Osteoblast (primary cell): Measurements from ENCODE around the gene SOX5. TPM values are rescaled to one million over a fixed set of nuclear protein-coding genes. Genes with fewer than 3 reads are reported as not detected.

ENCODE experiments used
- DNase-seq: peaks from one replicate; pipeline ENCODE4 v3.0.0; 2011; ENCODE audit warnings: low spot score, mixed read lengths; ENCODE audit not compliant: insufficient read length; ENCODE audit errors: missing footprints
- H2AFZ ChIP-seq: 2 replicates; pipeline ENCODE4 v1.6.0; 2011; ENCODE audit warnings: mild to moderate bottlenecking, low read length
- H3K27ac ChIP-seq: 2 replicates; pipeline ENCODE4 v1.5.1; 2011; ENCODE audit warnings: mild to moderate bottlenecking, low read depth, low read length, moderate library complexity
- H3K27me3 ChIP-seq: 2 replicates; pipeline ENCODE4 v1.6.0; 2012; ENCODE audit warnings: mild to moderate bottlenecking, control low read depth, inconsistent platforms, low read length, moderate library complexity; ENCODE audit not compliant: insufficient read depth
- H3K36me3 ChIP-seq: 2 replicates; pipeline ENCODE4 v1.5.1; 2011; ENCODE audit warnings: mild to moderate bottlenecking, low read length, control low read depth, moderate library complexity; ENCODE audit not compliant: insufficient read depth
- H3K4me1 ChIP-seq: 2 replicates; pipeline ENCODE4 v1.5.1; 2011; ENCODE audit warnings: mild to moderate bottlenecking, low read length, control low read depth, moderate library complexity; ENCODE audit not compliant: insufficient read depth
- H3K4me2 ChIP-seq: 2 replicates; pipeline ENCODE4 v1.6.0; 2011; ENCODE audit warnings: mild to moderate bottlenecking, low read length; ENCODE audit not compliant: insufficient read depth
- H3K4me3 ChIP-seq: fragments of 200-600 bp; sonication (generic); 3 replicates; pipeline ENCODE4 v1.5.1; 2012; ENCODE audit warnings: mild to moderate bottlenecking, low read length, inconsistent platforms; ENCODE audit not compliant: insufficient read depth
- H3K79me2 ChIP-seq: 2 replicates; pipeline ENCODE4 v1.6.0; 2012; ENCODE audit warnings: mild to moderate bottlenecking, low read length, control low read depth, inconsistent platforms; ENCODE audit not compliant: insufficient read depth
- H3K9me3 ChIP-seq: 2 replicates; pipeline ENCODE4 v1.5.1; 2011; ENCODE audit warnings: low read depth, low read length, control low read depth
- H4K20me1 ChIP-seq: 2 replicates; pipeline ENCODE4 v1.6.0; 2012; ENCODE audit warnings: mild to moderate bottlenecking, low read length, control low read depth; ENCODE audit not compliant: insufficient read depth
- total RNA-seq: library from RNA; depleted of rRNA; stranded (reverse); fragments of >200 nt; gene quantifications from 2 replicates; pipeline ENCODE4 v1.2.3, GENCODE V29; 2012
- TF ChIP-seq, protein P1 (sequence below): IDR thresholded peaks from 2 replicates; pipeline ENCODE4 v1.5.1; 2011; ENCODE audit warnings: mild to moderate bottlenecking, low read depth, low read length, moderate library complexity; ENCODE audit errors: extremely low read depth

SOX5 gene
- total RNA-seq, 1 donor: 5.1 TPM

- no peak overlapping the region for H3K4me2 ChIP-seq
- H3K36me3 ChIP-seq: no peaks in the 10 kb centered on the region
- no peak overlapping the region for H2AFZ ChIP-seq
- DNase-seq: no peak
- TF ChIP-seq, protein P1, sequence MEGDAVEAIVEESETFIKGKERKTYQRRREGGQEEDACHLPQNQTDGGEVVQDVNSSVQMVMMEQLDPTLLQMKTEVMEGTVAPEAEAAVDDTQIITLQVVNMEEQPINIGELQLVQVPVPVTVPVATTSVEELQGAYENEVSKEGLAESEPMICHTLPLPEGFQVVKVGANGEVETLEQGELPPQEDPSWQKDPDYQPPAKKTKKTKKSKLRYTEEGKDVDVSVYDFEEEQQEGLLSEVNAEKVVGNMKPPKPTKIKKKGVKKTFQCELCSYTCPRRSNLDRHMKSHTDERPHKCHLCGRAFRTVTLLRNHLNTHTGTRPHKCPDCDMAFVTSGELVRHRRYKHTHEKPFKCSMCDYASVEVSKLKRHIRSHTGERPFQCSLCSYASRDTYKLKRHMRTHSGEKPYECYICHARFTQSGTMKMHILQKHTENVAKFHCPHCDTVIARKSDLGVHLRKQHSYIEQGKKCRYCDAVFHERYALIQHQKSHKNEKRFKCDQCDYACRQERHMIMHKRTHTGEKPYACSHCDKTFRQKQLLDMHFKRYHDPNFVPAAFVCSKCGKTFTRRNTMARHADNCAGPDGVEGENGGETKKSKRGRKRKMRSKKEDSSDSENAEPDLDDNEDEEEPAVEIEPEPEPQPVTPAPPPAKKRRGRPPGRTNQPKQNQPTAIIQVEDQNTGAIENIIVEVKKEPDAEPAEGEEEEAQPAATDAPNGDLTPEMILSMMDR: no peak
- H4K20me1 ChIP-seq: no peaks in the 10 kb centered on the region
- H3K9me3 ChIP-seq: no peaks in the 10 kb centered on the region
- no peak overlapping the region for H3K4me3 ChIP-seq
- no peaks in the 10 kb centered on the region for H3K4me1 ChIP-seq
- H3K27me3 ChIP-seq: no peaks in the 10 kb centered on the region
- H3K27ac ChIP-seq: no peak overlapping the region
- H3K79me2 ChIP-seq: no peaks in the 10 kb centered on the region
Observed at GRCh38 chr12:23543767-23544166, 405.7 kb downstream of the SOX5 start.

- no peak for DNase-seq
- TF ChIP-seq, protein P1: no peak
- Histone ChIP-seq H2AFZ (no peak overlapping the region), H3K9me3 (no peaks in the 10 kb centered on the region), H3K79me2 (no peaks in the 10 kb centered on the region), H3K4me1 (no peaks in the 10 kb centered on the region), H3K27me3 (no peaks in the 10 kb centered on the region), H3K27ac (no peak overlapping the region), H3K4me2 (no peak overlapping the region), H3K36me3 (no peaks in the 10 kb centered on the region), H3K4me3 (no peak overlapping the region), H4K20me1 (no peaks in the 10 kb centered on the region)
Observed at GRCh38 chr12:23542187-23542586, 407.3 kb downstream of the SOX5 start.

- Histone ChIP-seq H3K36me3 (no peaks in the 10 kb centered on the region), H3K27ac (no peak overlapping the region), H3K4me1 (no peaks in the 10 kb centered on the region), H3K4me2 (no peak overlapping the region), H2AFZ (no peak overlapping the region), H3K9me3 (no peaks in the 10 kb centered on the region), H3K79me2 (no peaks in the 10 kb centered on the region), H3K27me3 (no peaks in the 10 kb centered on the region), H4K20me1 (no peaks in the 10 kb centered on the region), H3K4me3 (no peak overlapping the region)
- TF ChIP-seq, protein P1: no peak
- no peak for DNase-seq
Observed at GRCh38 chr12:23540572-23540971, 408.9 kb downstream of the SOX5 start.

GRCh38 chr12:23536293-23536692 lies 413.2 kb downstream of the SOX5 start:
- DNase-seq: no peak
- no peaks in the 10 kb centered on the region for H3K9me3 ChIP-seq
- no peak overlapping the region for H3K27ac ChIP-seq
- H3K4me2 ChIP-seq: no peak overlapping the region
- no peak overlapping the region for H3K4me3 ChIP-seq
- no peaks in the 10 kb centered on the region for H3K36me3 ChIP-seq
- H2AFZ ChIP-seq: no peak overlapping the region
- no peaks in the 10 kb centered on the region for H3K79me2 ChIP-seq
- no peaks in the 10 kb centered on the region for H3K27me3 ChIP-seq
- TF ChIP-seq, protein P1: no peak
- no peaks in the 10 kb centered on the region for H3K4me1 ChIP-seq
- H4K20me1 ChIP-seq: no peaks in the 10 kb centered on the region
